Activated T-cell treated with anti-CD3 and anti-CD28 coated beads, Interleukin-2, amount 50 U/mL, for 48 hours (primary cell): ENCODE data around the gene CARHSP1.
"Not testable (repeated sequence)": the region's sequence is repeated elsewhere in the genome, so short reads cannot be mapped to it uniquely, and the experiment has no call there.

ENCODE experiments used
- DNase-seq, 2 experiments: peaks; one replicate each; pipeline ENCODE4 v3.0.0-alpha.2; 2020

The CARHSP1 gene

DNA sequence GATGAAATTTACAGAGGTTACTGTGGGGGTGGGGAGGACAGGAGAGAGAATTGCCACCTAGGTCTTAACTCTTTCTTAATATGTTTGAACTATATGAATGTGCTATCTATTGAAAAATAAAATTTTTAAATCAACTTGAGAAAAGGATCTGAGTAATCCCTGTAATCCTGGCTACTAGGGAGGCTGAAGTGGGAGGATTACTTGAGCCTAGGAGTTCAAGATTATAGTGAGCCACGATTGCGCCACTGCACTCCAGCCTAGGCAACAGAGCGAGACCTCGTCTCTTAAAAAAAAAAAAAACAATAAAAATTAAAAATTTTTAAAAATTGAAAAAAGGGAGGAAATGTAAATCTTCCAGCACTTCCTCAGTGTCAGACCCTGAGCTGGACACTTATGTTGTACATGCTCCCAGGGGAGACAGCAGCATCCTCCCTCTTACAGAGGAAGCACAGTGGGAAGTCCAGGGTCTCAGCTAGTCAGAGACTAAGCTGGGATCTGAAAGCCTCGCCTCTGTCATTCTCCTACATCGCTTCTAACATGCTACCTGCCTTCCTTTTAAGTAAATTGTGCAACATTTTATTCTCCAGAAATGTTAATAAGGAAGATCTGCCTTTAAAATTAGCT is 49.3 kb downstream of the CARHSP1 start:
- DNase-seq = no peak

DNA sequence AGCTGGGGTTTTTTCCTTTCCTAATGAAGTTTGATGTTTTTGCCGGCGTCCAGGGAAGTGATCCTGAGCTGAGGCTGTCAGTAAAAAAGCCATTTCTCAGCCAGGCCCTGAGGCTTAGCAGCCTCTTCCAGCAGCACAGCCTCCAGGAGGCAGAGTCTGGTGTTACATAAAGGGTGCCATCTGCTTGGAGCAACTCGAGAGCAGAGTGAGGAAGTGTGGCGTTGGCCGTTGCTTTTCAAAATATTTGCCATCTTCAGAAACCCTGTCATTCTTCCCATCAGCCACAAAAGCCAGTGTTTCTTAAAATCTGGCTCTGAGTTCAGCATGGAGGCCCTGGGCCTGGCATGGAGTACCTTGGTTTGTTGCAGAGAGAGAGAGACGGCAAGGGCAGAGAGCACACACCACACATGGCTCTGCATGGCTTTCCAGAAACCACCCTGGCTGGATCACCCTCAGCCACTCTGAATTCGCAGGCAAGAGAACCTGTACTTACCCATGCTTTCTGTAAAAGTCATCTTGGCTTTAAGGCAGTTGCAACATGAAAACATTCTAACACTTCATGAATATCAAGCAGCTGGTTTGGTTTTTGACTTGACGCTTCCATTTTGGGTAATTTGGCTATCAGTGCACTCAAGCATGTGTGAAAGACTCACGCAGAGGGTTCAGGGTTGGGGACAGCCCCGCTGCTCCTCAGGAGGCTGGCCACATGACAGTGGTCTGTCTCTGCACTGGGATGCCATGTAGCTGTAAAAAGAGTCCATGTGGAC is 50.1 kb downstream of the CARHSP1 start:
- no peak for DNase-seq

- DNase-seq = no peak
Observed at GRCh38 chr16:8816967-8817655, 51.7 kb downstream of the CARHSP1 start.

DNA sequence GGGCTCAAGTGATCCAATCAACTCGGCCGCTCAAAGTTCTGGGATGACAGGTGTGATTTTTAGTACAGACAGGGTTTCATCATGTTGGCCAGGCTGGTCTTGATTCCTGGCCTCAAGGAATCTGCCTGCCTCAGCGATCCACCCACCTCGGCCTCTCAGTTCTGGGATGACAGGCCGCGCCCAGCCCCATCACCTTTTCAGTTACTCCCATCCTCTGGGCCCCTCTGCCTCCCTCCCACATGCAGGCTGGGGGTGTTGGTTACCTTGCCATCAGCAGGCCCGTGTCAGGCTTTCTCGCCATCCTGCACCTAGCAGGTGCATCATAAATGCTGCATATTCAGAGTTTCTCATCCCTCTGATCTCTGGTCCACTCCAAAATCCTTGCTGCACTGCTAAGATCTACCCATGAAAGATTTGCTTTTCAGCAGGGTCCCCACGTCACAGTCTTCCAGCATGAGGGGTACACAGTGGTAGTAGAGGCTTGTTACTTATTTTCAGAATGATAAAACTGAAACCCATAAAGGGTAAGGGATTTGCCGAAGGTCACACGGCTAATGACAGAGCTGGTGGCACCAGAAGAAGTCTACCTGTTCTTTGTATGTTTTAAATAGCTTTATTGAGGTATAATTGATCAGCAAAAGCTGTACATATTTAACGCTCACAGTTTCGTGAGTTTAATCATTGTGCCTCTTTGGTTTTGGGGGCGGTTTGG is 54.6 kb downstream of the CARHSP1 start:
- DNase-seq = no peak

DNA sequence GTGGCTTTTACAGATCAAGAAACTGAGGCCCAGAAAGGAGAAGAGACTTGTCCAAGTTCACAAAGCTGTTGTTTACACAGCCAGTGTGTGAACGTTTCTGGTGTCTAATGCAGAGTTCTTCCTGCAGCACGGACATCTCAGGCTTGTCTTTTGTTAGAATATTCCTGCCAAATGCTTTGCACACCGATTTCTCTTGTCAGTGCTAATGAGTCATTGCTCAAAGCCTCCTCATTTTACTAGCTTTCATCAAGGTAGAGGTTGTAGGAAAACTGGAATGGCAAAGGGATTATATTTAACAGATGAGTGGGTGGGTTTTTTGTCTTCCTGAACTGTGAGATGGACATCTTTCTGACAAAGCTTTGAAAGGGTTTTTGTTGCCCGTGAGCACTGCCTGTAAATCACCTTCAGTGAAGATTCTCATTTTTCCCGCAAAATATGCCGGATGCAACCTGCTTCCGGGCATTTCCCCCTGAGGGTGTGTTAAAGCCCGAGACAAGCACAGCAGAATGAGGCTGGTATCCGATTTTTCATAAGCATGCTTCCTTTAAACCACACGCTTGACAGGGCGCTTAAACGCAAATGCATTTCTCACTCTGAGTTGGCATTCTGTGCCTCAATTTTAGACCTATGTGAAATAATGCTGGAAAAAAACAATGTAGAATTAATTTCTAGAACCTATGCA is 56.5 kb downstream of the CARHSP1 start:
- DNase-seq = no peak

DNA sequence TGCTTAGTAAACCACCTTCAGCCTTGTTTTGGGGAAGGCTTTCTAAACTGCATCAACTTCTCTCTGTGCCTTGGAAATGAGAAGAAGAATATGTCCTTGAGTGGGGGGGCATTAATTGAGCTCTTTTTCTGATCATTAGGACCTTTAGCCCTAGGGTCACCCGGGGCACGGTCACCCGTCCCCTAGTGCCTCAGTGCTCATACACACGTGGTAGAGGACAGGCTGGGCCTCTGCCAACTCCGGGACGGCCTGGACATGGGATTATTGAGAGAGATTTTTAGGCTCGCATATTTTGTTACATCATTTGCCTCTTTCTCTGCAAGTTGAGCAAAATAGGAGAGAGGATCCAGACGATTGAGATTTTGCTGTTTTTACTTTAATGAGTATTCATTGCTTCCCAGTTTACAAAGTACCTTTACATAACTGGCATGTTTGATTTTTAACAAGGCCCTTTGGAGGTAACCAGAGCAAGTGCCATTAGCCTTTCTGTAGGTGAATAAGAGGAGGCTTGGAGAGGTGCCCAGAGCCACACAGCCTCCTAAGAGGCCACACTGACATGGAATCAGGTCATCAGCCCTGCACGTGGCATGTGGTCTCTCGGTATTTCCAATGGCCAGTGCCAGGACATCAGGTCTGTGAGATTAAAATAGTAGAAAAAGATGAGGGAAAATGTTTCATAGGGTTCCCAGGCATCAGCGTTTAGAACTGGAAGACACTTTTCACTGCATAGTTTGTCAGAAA is 60.0 kb downstream of the CARHSP1 start:
- DNase-seq = no peak

DNA sequence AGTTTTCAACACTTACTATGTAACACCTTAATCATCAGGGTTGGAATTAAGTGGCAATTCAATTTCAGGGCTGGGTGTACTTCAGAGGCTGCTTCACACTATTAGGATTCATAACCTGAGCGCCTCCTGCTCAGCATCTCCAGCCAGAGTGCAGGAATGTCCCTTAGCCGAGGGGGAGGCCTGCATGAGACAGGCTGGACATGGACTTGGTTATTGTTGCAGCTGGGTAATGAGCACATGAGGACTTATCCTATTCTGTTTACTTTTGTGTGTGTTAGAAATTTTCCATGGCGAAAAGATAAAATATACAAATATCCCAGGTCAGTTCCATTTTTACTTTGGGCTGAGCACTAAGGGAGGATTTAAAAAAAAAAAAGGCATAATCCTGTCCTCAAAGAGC is 60.8 kb downstream of the CARHSP1 start:
- no peak for DNase-seq

- DNase-seq = no peak
Observed at GRCh38 chr16:8807189-8807588, 61.6 kb downstream of the CARHSP1 start.

DNA sequence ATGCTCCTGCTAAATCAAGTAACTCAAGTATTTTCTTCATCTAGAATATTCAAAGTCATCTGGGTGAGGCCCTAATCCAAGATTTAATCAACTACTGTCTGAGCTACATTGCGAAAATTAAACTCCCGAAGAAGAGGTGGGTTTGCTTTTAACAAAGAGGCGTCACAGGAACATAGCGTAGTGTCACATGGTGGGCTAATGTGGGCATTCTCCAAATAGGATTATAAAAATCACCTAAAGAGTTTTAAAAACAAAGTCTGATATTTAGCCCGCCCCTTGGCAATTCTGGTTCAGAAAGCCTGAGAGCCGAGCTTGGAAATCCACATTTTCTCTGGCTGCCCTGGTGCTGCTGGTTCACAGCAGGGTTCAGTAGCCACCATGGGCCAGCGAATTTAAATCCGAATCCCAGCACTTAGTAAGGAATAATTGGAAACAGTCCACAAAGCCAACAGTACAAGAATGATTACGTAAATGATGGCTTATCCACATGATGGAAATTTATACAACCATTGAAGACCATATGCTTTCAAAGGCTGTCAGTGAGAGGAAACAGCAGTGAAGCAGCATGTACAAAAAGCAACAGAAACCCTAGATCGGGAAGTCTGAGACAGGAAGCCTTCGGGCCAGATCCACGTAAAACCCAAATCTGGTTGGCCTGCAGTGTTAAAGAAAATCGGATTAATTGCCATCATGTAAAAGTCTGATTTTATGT is 62.4 kb downstream of the CARHSP1 start:
- DNase-seq = no peak

- no peak for DNase-seq
Observed at GRCh38 chr16:8804313-8804712, 64.5 kb downstream of the CARHSP1 start.

- DNase-seq = not testable (repeated sequence)
Observed at GRCh38 chr16:8803733-8804132, 65.1 kb downstream of the CARHSP1 start.
